Neural cell (in vitro differentiated cells): Measurements from ENCODE around the gene HOXA5.

ENCODE experiments used
- CTCF ChIP-seq: fragments of 450-650 bp; IDR thresholded peaks from 2 replicates; pipeline ENCODE4 v1.5.1; 2014; ENCODE audit warnings: antibody characterized with exemption, mild to moderate bottlenecking, moderate library complexity; ENCODE audit not compliant: poor library complexity, severe bottlenecking
- EP300 ChIP-seq: fragments of 450-650 bp; conservative IDR thresholded peaks from 2 replicates; pipeline ENCODE4 v1.6.1; 2014; ENCODE audit warnings: antibody characterized with exemption, mild to moderate bottlenecking, moderate library complexity; ENCODE audit not compliant: poor library complexity, severe bottlenecking
- EZH2 ChIP-seq: fragments of 200-600, 300-800 bp; shearing (Covaris generic), sonication (generic); IDR thresholded peaks from 2 replicates; pipeline ENCODE4 v1.6.1; 2014; ENCODE audit warnings: antibody characterized with exemption, low read length, borderline replicate concordance, mild to moderate bottlenecking; ENCODE audit not compliant: insufficient read depth, poor library complexity, severe bottlenecking
- POLR2AphosphoS5 ChIP-seq: IDR thresholded peaks from 2 replicates; pipeline ENCODE4 v1.6.1; 2012
- RAD21 ChIP-seq: fragments of 450-650 bp; conservative IDR thresholded peaks from 2 replicates; pipeline ENCODE4 v1.6.1; 2014; ENCODE audit warnings: antibody characterized with exemption, mild to moderate bottlenecking, moderate library complexity
- SMC3 ChIP-seq: fragments of 450-650 bp; conservative IDR thresholded peaks from 2 replicates; pipeline ENCODE4 v1.6.1; 2014; ENCODE audit warnings: antibody characterized with exemption, mild to moderate bottlenecking, moderate library complexity; ENCODE audit not compliant: poor library complexity
- TAF1 ChIP-seq: IDR thresholded peaks from 2 replicates; pipeline ENCODE4 v1.6.1; 2012; ENCODE audit warnings: low read depth

- TF ChIP-seq CTCF (no peak), RAD21 (no peak), SMC3 (no peak), TAF1 (no peak), EZH2 (no peak), POLR2AphosphoS5 (no peak), EP300 (no peak)
Measured at GRCh38 chr7:27138472-27138871, 5.0 kb downstream of the HOXA5 start.
